Measurements from ENCODE around the gene SORBS2. TPM values are rescaled to one million over a fixed set of nuclear protein-coding genes. Genes with fewer than 3 reads are reported as not detected.

SORBS2 gene
- total and polyA plus RNA-seq, 7 donors: 7.9 to 1,032 (median 849) TPM

- WGBS, 2 donors: 75 to 83% methylated on average over 18 of the region's 18 CpGs
- intact Hi-C loops (cut with DNase I): no loop called here
- peak overlapping the region in 3 of 4 donors; percentile 1 to 77 (median 76) for H3K27ac ChIP-seq
These were observed 99.5 kb downstream of the SORBS2 start for GRCh38 chr4:185712350-185713024.

GRCh38 chr4:185711726-185712125 lies 100.3 kb downstream of the SORBS2 start:
- Histone ChIP-seq H3K36me3 (no peaks in the 10 kb centered on the region), H3K4me1 (peaks cover 0 to 73% (median 51%) of the 10 kb centered on the region in 4 donors), H3K4me3 (no peak overlapping the region), H3K9me3 (no peaks in the 10 kb centered on the region), H3K27me3 (no peaks in the 10 kb centered on the region), H3K27ac (peak overlapping the region in 3 of 4 donors; percentile 1 to 77 (median 76))
- WGBS, 2 donors: 71 to 72% methylated on average over 4 of the region's 4 CpGs
- no peak for DNase-seq
- intact Hi-C loops (cut with DNase I): no loop called here
- TF ChIP-seq EP300 (IDR thresholded peaks at IDR 0.05): no peak
- TF ChIP-seq CTCF (IDR thresholded peaks at IDR 0.05): no peak
- TF ChIP-seq POLR2AphosphoS5 (IDR thresholded peaks at IDR 0.05): no peak
- no peak for TF ChIP-seq POLR2A (IDR thresholded peaks at IDR 0.05)

More at GRCh38 chr4:185712350-185713024, 99.5 kb downstream of the SORBS2 start:
- no peaks in the 10 kb centered on the region for H3K27me3 ChIP-seq
- no peak for DNase-seq
- TF ChIP-seq CTCF (IDR thresholded peaks at IDR 0.05): no peak
- no peak for TF ChIP-seq EP300 (IDR thresholded peaks at IDR 0.05)
- TF ChIP-seq POLR2AphosphoS5 (IDR thresholded peaks at IDR 0.05): no peak
- TF ChIP-seq POLR2A (IDR thresholded peaks at IDR 0.05): no peak
- no peak overlapping the region for H3K4me3 ChIP-seq
- peaks cover 0 to 77% (median 53%) of the 10 kb centered on the region in 4 donors for H3K4me1 ChIP-seq
- no peaks in the 10 kb centered on the region for H3K36me3 ChIP-seq
- H3K9me3 ChIP-seq: no peaks in the 10 kb centered on the region

- DNase-seq: no peak
- H3K4me1 ChIP-seq: peaks cover 0 to 61% (median 41%) of the 10 kb centered on the region in 4 donors
These were observed 101.5 kb downstream of the SORBS2 start for GRCh38 chr4:185710487-185710995.

GRCh38 chr4:185709802-185710486 lies 102.0 kb downstream of the SORBS2 start:
- no peak for TF ChIP-seq POLR2A (IDR thresholded peaks at IDR 0.05)
- peak in 2 of 4 donors; percentile 29 to 60 for TF ChIP-seq POLR2AphosphoS5 (IDR thresholded peaks at IDR 0.05)
- intact Hi-C loops (cut with DNase I): no loop called here
- no peaks in the 10 kb centered on the region for H3K27me3 ChIP-seq
- no peaks in the 10 kb centered on the region for H3K36me3 ChIP-seq
- no peaks in the 10 kb centered on the region for H3K9me3 ChIP-seq
- no peak for DNase-seq
- H3K4me1 ChIP-seq: peaks cover 0 to 56% (median 37%) of the 10 kb centered on the region in 4 donors
- H3K27ac ChIP-seq: peak overlapping the region; percentile 39 to 77 (median 74)
- no peak overlapping the region for H3K4me3 ChIP-seq
- 84 to 89% methylated on average over 7 to 8 of the region's 8 CpGs for WGBS, 2 donors

More at GRCh38 chr4:185710487-185710995, 101.5 kb downstream of the SORBS2 start:
- H3K36me3 ChIP-seq: no peaks in the 10 kb centered on the region
- H3K9me3 ChIP-seq: no peaks in the 10 kb centered on the region
- no peaks in the 10 kb centered on the region for H3K27me3 ChIP-seq
- H3K27ac ChIP-seq: peak overlapping the region; percentile 39 to 77 (median 74)
- intact Hi-C loops (cut with DNase I): no loop called here
- WGBS, 2 donors: 84 to 86% methylated on average over 11 of the region's 11 CpGs
- TF ChIP-seq CTCF (IDR thresholded peaks at IDR 0.05): no peak
- TF ChIP-seq POLR2A (IDR thresholded peaks at IDR 0.05): no peak
- no peak for TF ChIP-seq EP300 (IDR thresholded peaks at IDR 0.05)
- TF ChIP-seq POLR2AphosphoS5 (IDR thresholded peaks at IDR 0.05): no peak
- H3K4me3 ChIP-seq: no peak overlapping the region

- H3K36me3 ChIP-seq: no peaks in the 10 kb centered on the region
- no peak for TF ChIP-seq CTCF (IDR thresholded peaks at IDR 0.05)
- TF ChIP-seq POLR2A (IDR thresholded peaks at IDR 0.05): no peak
- TF ChIP-seq EP300 (IDR thresholded peaks at IDR 0.05): peak in 1 of 4 donors; percentile 62
- peak; percentile 15 to 77 (median 74) for TF ChIP-seq POLR2AphosphoS5 (IDR thresholded peaks at IDR 0.05)
- no peaks in the 10 kb centered on the region for H3K27me3 ChIP-seq
- H3K4me1 ChIP-seq: peaks cover 0 to 52% (median 37%) of the 10 kb centered on the region in 4 donors
- 60 to 65% methylated on average over 3 of the region's 3 CpGs for whole genome bisulfite sequencing, 2 donors
- intact Hi-C loops (cut with DNase I): no loop called here
- H3K9me3 ChIP-seq: no peaks in the 10 kb centered on the region
- peak overlapping the region in 3 of 4 donors; percentile 73 to 77 (median 76) for H3K27ac ChIP-seq
- no peak overlapping the region for H3K4me3 ChIP-seq
- no peak for DNase-seq
These were observed 103.6 kb downstream of the SORBS2 start for GRCh38 chr4:185708348-185708747.
